CD4-positive, alpha-beta T cell (primary cell): ENCODE results near the gene RASA1. TPM values are rescaled to one million over a fixed set of nuclear protein-coding genes. Genes with fewer than 3 reads are reported as not detected.
"Not testable (repeated sequence)": the region's sequence is repeated elsewhere in the genome, so short reads cannot be mapped to it uniquely, and the experiment has no call there.

Source experiments
- ATAC-seq: fragments of 200-7000 bp; cut with Tn5 transposase; one replicate; pipeline ENCODE4 v1.10.0; 2022; ENCODE audit warnings: mild to moderate bottlenecking; ENCODE audit not compliant: poor library complexity
- CTCF ChIA-PET: fragments of 350-600 bp; sonication (Branson Sonifier 250); formaldehyde crosslinking; loops from one replicate; lab custom pipeline; 2021; ENCODE audit warnings: antibody characterized with exemption, inconsistent platforms; lab: Charles Lee
- POLR2A ChIA-PET: fragments of 350-600 bp; sonication (Branson Sonifier 250); formaldehyde crosslinking; loops from one replicate; lab custom pipeline; 2021; ENCODE audit warnings: antibody characterized with exemption, inconsistent platforms; lab: Charles Lee
- DNase-seq, 14 experiments: peaks; one replicate each; pipeline ENCODE4 v3.0.0-alpha.2; 2013 to 2020; ENCODE audit warnings: mixed read lengths in 2 of 14
- H3K27ac ChIP-seq, 2 donors: one replicate each; pipeline versions ENCODE4 v1.5.1 to v1.7.0; 2013; ENCODE audit warnings: low read length in 2 of 2, low read depth in 1 of 2, mild to moderate bottlenecking in 1 of 2
- H3K27me3 ChIP-seq, 2 experiments: 1 replicate in 1 of 2; 2 replicates in 1 of 2; pipeline versions ENCODE4 v1.6.1 to v1.7.0; 2013; ENCODE audit warnings: low read length in 2 of 2, control low read depth in 1 of 2, mild to moderate bottlenecking in 1 of 2, moderate library complexity in 1 of 2; ENCODE audit not compliant: insufficient read depth in 2 of 2, control insufficient read depth in 1 of 2
- H3K36me3 ChIP-seq: one replicate; pipeline ENCODE4 v1.6.1; 2013; ENCODE audit warnings: low read length, control low read depth; ENCODE audit not compliant: insufficient read depth
- H3K4me1 ChIP-seq: one replicate; pipeline ENCODE4 v1.6.1; 2013; ENCODE audit warnings: low read length, control low read depth; ENCODE audit not compliant: insufficient read depth
- H3K4me3 ChIP-seq: one replicate; pipeline ENCODE4 v1.5.1; 2013; ENCODE audit warnings: mild to moderate bottlenecking, low read length, moderate library complexity
- H3K9me3 ChIP-seq, 2 experiments: 1 replicate in 1 of 2; 2 replicates in 1 of 2; pipeline versions ENCODE4 v1.6.1 to v1.7.0; 2013; ENCODE audit warnings: low read length in 2 of 2, mild to moderate bottlenecking in 2 of 2, control low read depth in 1 of 2, moderate library complexity in 1 of 2; ENCODE audit not compliant: control insufficient read depth in 1 of 2, insufficient read depth in 1 of 2
- H3K27ac Mint-ChIP-seq: one replicate; pipeline ENCODE4 v1.8.0; 2020; ENCODE audit warnings: mixed read lengths
- H3K27me3 Mint-ChIP-seq: one replicate; pipeline ENCODE4 v1.8.0; 2021; ENCODE audit warnings: mixed read lengths
- H3K36me3 Mint-ChIP-seq: one replicate; pipeline ENCODE4 v1.8.0; 2021; ENCODE audit warnings: low read depth, mixed read lengths
- H3K4me1 Mint-ChIP-seq: one replicate; pipeline ENCODE4 v1.8.0; 2021; ENCODE audit warnings: low read depth, mixed read lengths
- H3K4me3 Mint-ChIP-seq: one replicate; pipeline ENCODE4 v1.8.0; 2020; ENCODE audit warnings: mild to moderate bottlenecking, mixed read lengths
- H3K9me3 Mint-ChIP-seq: one replicate; pipeline ENCODE4 v1.8.0; 2020; ENCODE audit warnings: mixed read lengths
- CTCF ChIP-seq: fragments of 200-600 bp; IDR thresholded peaks from one replicate; pipeline ENCODE4 v1.8.0; 2022; ENCODE audit warnings: antibody characterized with exemption, mild to moderate bottlenecking
- intact Hi-C, 2 experiments: fragments of 100-400 bp; cut with DNase I in 1 of 2; cut with micrococcal nuclease in 1 of 2; formaldehyde crosslinking; loops; one replicate each; pipeline versions ENCODE4 v1.15.1 to v1.9.0; 2023 to 2025; cut with DNase I, micrococcal nuclease
- total RNA-seq, 174 experiments: library from RNA in 2 of 174; stranded (reverse) in 2 of 174; gene quantifications; one replicate each; pipeline ENCODE4 v1.2.3 and lab custom pipeline; 2021 to 2026

Gene RASA1
- total RNA-seq, 2 experiments from 2014 or later = 15.1 to 15.4 TPM

- Mint-ChIP-seq H3K9me3 (no peaks in the 10 kb centered on the region), H3K4me1 (peaks cover 67% of the 10 kb centered on the region), H3K27me3 (no peaks in the 10 kb centered on the region), H3K36me3 (peaks cover 57% of the 10 kb centered on the region), H3K4me3 (no peak overlapping the region), H3K27ac (no peak overlapping the region)
- DNase-seq (no peak), ATAC-seq (no peak)
- Histone ChIP-seq H3K36me3 (peaks cover 25% of the 10 kb centered on the region), H3K9me3 (no peaks in the 10 kb centered on the region), H3K27me3 (no peaks in the 10 kb centered on the region), H3K27ac (no peak overlapping the region), H3K4me3 (no peak overlapping the region), H3K4me1 (no peaks in the 10 kb centered on the region)
- ChIA-PET POLR2A (no interaction called here), CTCF (no interaction called here)
- TF ChIP-seq CTCF = no peak
- intact Hi-C loops = no loop called here
Observed at GRCh38 chr5:87303324-87303723, 35.6 kb downstream of the RASA1 start.

GRCh38 chr5:87306090-87306489 lies 38.4 kb downstream of the RASA1 start:
- H3K27me3 ChIP-seq, CTCF ChIA-PET, H3K27me3 Mint-ChIP-seq, DNase-seq, H3K27ac ChIP-seq, POLR2A ChIA-PET, ATAC-seq, H3K4me3 ChIP-seq, H3K9me3 ChIP-seq, H3K4me3 Mint-ChIP-seq, H3K27ac Mint-ChIP-seq, H3K9me3 Mint-ChIP-seq, H3K4me1 ChIP-seq: not testable (repeated sequence)
- intact Hi-C loops = loop anchor here (2.0 to 5.0 kb wide), 2 partner anchors 13 to 39 kb away; partner anchors contain the start of gene RASA1 (in 1 of the 2)
- peaks cover 23% of the 10 kb centered on the region for H3K36me3 ChIP-seq
- peaks cover 57% of the 10 kb centered on the region for H3K36me3 Mint-ChIP-seq
- H3K4me1 Mint-ChIP-seq = peaks cover 69% of the 10 kb centered on the region

- H3K4me1 Mint-ChIP-seq = peaks cover 66% of the 10 kb centered on the region
- Histone ChIP-seq H3K27me3 (no peaks in the 10 kb centered on the region), H3K9me3 (no peaks in the 10 kb centered on the region), H3K36me3 (peaks cover 23% of the 10 kb centered on the region), H3K27ac (no peak overlapping the region), H3K4me1 (no peaks in the 10 kb centered on the region), H3K4me3 (no peak overlapping the region)
- ChIA-PET POLR2A (interaction anchor here (0.7 kb wide), 1 partner anchor 33 kb away, joined by 3 read pairs; no protein-coding TSS in a partner anchor), CTCF (no interaction called here)
- H3K36me3 Mint-ChIP-seq = peaks cover 44% of the 10 kb centered on the region
- H3K27ac Mint-ChIP-seq = no peak overlapping the region
- intact Hi-C loops = loop anchor here (2.0 to 5.0 kb wide), 2 partner anchors 15 to 41 kb away; partner anchors contain the start of gene RASA1 (in 1 of the 2)
- H3K4me3 Mint-ChIP-seq = no peak overlapping the region
- ATAC-seq = no peak
- no peaks in the 10 kb centered on the region for H3K9me3 Mint-ChIP-seq
- TF ChIP-seq CTCF = no peak
- H3K27me3 Mint-ChIP-seq = no peaks in the 10 kb centered on the region
- no peak for DNase-seq
Observed at GRCh38 chr5:87307796-87308423, 40.2 kb downstream of the RASA1 start.
